ENCODE measurements around the gene TMC5. TPM values are rescaled to one million over a fixed set of nuclear protein-coding genes. Genes with fewer than 3 reads are reported as not detected.

The TMC5 gene
- total RNA-seq, 2 experiments from 2014 or later: 0.53 to 0.98 TPM

DNA sequence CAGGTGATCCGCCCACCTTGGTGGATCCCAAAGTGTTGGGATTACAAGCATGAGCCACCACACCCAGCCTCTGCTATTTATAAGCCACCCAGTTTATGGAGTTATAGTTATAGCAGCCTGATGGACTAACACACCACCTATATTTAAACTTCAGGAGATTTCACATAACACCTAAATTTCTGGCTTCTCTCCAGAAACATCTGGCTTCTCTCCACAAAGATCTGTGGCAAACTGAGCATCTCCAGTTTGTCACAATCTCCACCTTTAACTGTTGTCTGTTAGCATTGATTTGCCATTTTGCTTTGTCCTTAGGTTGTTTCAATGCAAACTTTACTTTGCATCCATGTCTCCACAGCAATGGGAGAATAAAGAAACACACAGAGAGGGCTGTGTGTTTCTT is 64.6 kb downstream of the TMC5 start:
- DNase-seq: no peak
- no peaks in the 10 kb centered on the region for H3K27me3 Mint-ChIP-seq
- H3K4me1 Mint-ChIP-seq: no peaks in the 10 kb centered on the region
- no peaks in the 10 kb centered on the region for H3K9me3 Mint-ChIP-seq
- no peak overlapping the region for H3K27ac Mint-ChIP-seq
- H3K36me3 Mint-ChIP-seq (ENCODE audit: low read depth): no peaks in the 10 kb centered on the region
- ChIA-PET POLR2A (no interaction called here), CTCF (no interaction called here)
- no peak overlapping the region for H3K4me3 Mint-ChIP-seq

DNA sequence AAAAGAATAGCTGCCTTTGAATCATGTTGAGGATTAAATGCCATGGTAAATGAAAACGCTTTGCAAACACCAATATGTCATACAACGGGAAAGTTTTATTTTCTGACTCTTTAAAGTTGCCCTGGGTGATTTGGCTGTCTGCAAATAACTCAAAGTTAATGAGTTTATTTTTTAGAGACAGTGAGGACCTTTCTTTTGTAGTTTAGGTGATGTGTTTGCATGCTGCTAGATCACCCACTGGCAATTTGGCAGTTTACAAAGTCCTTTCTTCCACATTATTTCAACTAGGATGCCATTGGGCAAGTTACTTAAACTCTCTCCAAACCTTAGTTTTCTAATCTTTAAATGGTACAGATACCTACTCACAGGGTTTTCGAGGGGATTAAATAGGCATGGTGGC is 66.4 kb downstream of the TMC5 start:
- Mint-ChIP-seq H3K4me1 (no peaks in the 10 kb centered on the region), H3K4me3 (no peak overlapping the region), H3K9me3 (no peaks in the 10 kb centered on the region), H3K27ac (no peak overlapping the region), H3K27me3 (no peaks in the 10 kb centered on the region), H3K36me3 (ENCODE audit: low read depth) (no peaks in the 10 kb centered on the region)
- ChIA-PET POLR2A (no interaction called here), CTCF (no interaction called here)
- DNase-seq: no peak

DNA sequence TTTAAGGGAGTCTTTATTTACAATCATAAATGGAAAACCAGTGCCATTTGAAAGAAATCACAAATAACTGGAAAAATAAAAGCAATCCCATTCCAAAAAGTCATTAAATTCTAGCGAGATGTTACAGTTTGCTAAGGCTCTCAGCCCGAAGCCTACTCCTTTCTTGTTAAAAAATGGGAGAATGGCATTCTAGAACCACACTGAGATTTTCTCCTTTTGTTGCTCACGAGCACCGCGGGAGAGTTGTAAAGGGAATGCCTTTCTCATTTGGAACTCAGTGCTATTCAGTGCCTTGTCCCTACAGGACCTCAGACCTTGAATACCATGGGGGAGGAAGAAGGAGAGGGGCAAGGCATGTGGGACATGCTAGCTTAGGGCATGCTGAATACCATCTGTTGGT is 67.9 kb downstream of the TMC5 start:
- DNase-seq: no peak
- Mint-ChIP-seq H3K27ac (no peak overlapping the region), H3K27me3 (no peaks in the 10 kb centered on the region), H3K9me3 (no peaks in the 10 kb centered on the region), H3K4me3 (no peak overlapping the region), H3K4me1 (no peaks in the 10 kb centered on the region), H3K36me3 (ENCODE audit: low read depth) (no peaks in the 10 kb centered on the region)
- POLR2A ChIA-PET: no interaction called here
- CTCF ChIA-PET: interaction anchor here (0.6 kb wide), 1 partner anchor 68 kb away, joined by 3 read pairs; the partner anchor contains the start of gene TMC5

DNA sequence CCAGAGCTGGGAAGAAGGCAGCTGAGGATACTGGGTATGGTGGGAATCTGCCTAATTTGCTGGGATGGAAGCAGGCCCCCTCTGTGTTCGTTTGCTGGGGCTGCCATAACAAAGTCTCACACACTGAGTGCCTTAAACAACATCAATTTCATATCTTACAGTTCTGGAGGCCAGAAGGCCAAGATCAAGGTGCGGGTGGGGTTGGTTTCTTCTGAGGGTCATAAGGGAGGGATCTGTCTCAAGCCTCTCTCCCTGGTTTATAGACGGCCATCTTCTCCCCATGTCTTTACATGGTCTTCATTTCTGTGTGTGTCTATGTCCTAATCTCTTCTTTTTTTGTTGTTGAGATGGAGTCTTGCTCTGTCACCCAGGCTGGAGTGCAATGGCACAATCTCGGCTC is 68.4 kb downstream of the TMC5 start:
- no peak overlapping the region for H3K4me3 Mint-ChIP-seq
- ChIA-PET POLR2A (no interaction called here), CTCF (interaction anchor here (0.6 kb wide), 1 partner anchor 69 kb away, joined by 3 read pairs; the partner anchor contains the start of gene TMC5)
- no peaks in the 10 kb centered on the region for H3K27me3 Mint-ChIP-seq
- H3K36me3 Mint-ChIP-seq (ENCODE audit: low read depth): no peaks in the 10 kb centered on the region
- no peak for DNase-seq
- no peak overlapping the region for H3K27ac Mint-ChIP-seq
- no peaks in the 10 kb centered on the region for H3K9me3 Mint-ChIP-seq
- H3K4me1 Mint-ChIP-seq: no peaks in the 10 kb centered on the region

DNA sequence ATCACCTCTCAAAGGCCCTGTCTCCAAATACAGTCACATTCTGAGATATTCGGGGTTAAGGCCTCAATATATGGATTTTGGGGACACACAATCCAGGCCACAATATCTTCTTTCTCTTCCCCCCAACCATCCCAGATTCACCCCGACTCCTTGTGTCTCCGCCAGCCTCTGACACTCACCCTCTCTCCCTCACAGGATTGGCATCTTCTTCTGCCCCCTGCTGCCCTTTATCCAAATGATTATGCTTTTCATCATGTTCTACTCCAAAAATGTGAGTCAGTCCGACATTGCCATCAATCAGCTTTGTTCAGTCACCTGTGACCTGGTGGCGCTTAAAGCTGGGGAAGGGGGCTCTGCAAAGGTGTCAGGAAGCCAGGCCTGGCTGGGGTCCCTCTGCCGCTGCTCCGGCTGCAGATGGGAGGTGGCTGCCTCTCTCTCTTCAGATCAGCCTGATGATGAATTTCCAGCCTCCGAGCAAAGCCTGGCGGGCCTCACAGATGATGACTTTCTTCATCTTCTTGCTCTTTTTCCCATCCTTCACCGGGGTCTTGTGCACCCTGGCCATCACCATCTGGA is 69.2 kb downstream of the TMC5 start:
- no peaks in the 10 kb centered on the region for H3K4me1 Mint-ChIP-seq
- CTCF ChIA-PET: no interaction called here
- no peak overlapping the region for H3K27ac Mint-ChIP-seq
- H3K4me3 Mint-ChIP-seq: no peak overlapping the region
- POLR2A ChIA-PET: no interaction called here
- no peaks in the 10 kb centered on the region for H3K9me3 Mint-ChIP-seq
- no peaks in the 10 kb centered on the region for H3K27me3 Mint-ChIP-seq
- DNase-seq: no peak
- H3K36me3 Mint-ChIP-seq (ENCODE audit: low read depth): no peaks in the 10 kb centered on the region

DNA sequence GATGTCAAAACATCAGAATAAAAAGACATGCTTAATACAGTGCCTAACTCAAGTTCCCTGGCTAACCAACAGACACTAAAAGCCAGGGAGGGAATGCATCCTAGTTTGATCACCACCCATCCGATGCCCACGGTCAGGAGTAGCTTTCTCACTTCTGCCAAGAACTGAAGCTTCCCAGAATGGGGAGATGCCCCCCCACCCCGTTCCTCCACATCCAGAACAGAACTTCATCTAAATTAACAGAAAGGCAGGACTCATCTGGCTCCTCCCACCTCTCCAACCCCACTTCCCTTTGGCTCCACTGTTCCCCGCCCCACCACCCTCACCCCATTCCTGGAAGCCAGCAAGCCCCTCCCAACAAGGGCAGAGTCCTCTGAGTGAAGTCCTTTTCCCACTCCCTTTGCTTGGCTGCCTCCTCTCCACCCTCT is 70.5 kb downstream of the TMC5 start:
- H3K27me3 Mint-ChIP-seq: no peaks in the 10 kb centered on the region
- H3K4me1 Mint-ChIP-seq: peaks cover under 1% of the 10 kb centered on the region
- no peak for DNase-seq
- POLR2A ChIA-PET: no interaction called here
- no peak overlapping the region for H3K27ac Mint-ChIP-seq
- no peaks in the 10 kb centered on the region for H3K9me3 Mint-ChIP-seq
- no peak overlapping the region for H3K4me3 Mint-ChIP-seq
- H3K36me3 Mint-ChIP-seq (ENCODE audit: low read depth): no peaks in the 10 kb centered on the region
- CTCF ChIA-PET: interaction anchor here (1.6 kb wide), 1 partner anchor 14 kb away, joined by 4 read pairs; no protein-coding TSS in a partner anchor

DNA sequence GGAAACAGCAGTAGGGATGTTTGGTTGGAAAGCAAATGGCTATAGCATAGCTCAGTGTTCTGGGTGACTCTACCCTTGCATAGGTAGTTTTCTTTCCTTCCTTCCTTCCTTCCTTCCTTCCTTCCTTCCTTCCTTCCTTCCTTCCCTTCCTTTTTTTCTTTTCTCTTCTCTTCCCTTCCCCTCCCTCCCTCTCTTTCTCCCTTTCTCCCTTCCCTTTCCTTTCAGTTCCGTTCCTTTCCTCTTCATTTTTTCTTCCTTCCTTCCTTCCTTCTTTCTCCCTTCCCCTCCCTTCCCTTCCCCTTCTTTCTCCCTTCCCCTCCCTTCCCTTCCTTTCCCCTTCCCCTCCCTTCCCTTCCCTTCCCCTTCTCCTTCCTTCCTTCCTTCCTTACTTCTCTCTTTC is 72.9 kb downstream of the TMC5 start:
- no peaks in the 10 kb centered on the region for H3K9me3 Mint-ChIP-seq
- peaks cover 12% of the 10 kb centered on the region for H3K4me1 Mint-ChIP-seq
- H3K27ac Mint-ChIP-seq: no peak overlapping the region
- H3K27me3 Mint-ChIP-seq: no peaks in the 10 kb centered on the region
- no peak for DNase-seq
- H3K36me3 Mint-ChIP-seq (ENCODE audit: low read depth): no peaks in the 10 kb centered on the region
- no peak overlapping the region for H3K4me3 Mint-ChIP-seq
- POLR2A ChIA-PET: no interaction called here
- CTCF ChIA-PET: no interaction called here

DNA sequence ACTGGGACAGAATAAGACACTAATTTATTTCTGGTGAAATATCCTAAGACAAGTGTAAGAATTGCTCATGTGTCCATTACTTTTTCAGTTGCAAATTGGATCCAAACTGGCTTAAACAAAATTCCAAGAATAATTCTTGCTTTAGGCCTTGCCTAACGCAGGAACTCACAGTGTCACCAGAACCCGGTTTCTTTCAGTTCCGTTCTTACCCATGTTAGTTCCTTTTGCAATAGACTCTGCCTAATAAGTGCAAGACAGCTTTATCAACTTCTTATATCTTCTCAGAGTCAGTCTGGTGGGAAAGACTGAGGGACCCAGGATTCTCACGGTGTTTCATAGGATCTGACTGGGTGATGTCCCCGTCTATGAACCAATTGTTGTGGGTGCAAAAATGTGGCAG is 79.5 kb downstream of the TMC5 start:
- CTCF ChIA-PET: no interaction called here
- Mint-ChIP-seq H3K9me3 (no peaks in the 10 kb centered on the region), H3K27me3 (no peaks in the 10 kb centered on the region), H3K27ac (no peak overlapping the region), H3K36me3 (ENCODE audit: low read depth) (peaks cover 26% of the 10 kb centered on the region), H3K4me3 (no peak overlapping the region), H3K4me1 (peaks cover 12% of the 10 kb centered on the region)
- POLR2A ChIA-PET: no interaction called here
- no peak for DNase-seq

DNA sequence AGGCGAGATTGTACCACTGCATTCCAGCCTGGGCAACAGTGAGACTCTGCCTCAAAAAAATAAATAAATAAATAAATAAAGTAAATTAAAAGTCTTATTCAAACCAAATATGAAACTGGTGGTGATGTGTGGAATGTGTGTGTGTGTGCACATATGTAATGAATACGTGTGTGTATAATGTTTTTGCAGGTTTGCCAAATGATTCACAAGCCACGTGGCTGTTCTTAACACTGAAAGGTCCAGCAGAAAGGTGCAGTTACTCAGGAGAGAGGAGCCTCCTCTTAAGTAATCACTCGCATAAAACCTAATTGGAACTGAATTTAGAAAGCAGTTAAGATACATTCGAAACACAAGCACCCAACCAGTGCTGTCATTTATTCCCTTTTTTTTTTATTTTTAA is 81.3 kb downstream of the TMC5 start:
- no peak for DNase-seq
- Mint-ChIP-seq H3K27ac (no peak overlapping the region), H3K27me3 (no peaks in the 10 kb centered on the region), H3K4me3 (no peak overlapping the region), H3K36me3 (ENCODE audit: low read depth) (peaks cover 37% of the 10 kb centered on the region), H3K4me1 (peaks cover 9% of the 10 kb centered on the region), H3K9me3 (no peaks in the 10 kb centered on the region)
- POLR2A ChIA-PET: no interaction called here
- CTCF ChIA-PET: no interaction called here

DNA sequence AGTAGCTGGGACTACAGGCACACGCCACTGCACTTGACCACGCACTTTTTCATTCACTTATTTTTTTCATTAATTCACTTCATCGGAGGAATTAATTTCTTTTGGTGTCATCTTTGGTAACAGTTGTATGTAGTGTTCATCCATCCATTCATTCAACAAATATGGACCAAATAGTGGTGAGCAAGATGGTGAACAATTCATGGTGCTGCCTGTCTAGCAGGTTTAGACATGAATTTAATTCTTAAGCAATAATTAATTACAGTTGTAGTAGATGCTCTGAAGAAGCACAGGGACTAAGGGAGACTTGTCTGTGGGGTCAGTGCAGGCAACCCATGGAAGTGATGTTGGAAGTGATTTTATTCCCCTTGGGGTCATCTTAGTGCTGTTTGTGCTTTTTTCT is 81.8 kb downstream of the TMC5 start:
- ChIA-PET CTCF (no interaction called here), POLR2A (no interaction called here)
- peaks cover 9% of the 10 kb centered on the region for H3K4me1 Mint-ChIP-seq
- no peak for DNase-seq
- no peaks in the 10 kb centered on the region for H3K27me3 Mint-ChIP-seq
- H3K27ac Mint-ChIP-seq: no peak overlapping the region
- H3K36me3 Mint-ChIP-seq (ENCODE audit: low read depth): peaks cover 42% of the 10 kb centered on the region
- H3K9me3 Mint-ChIP-seq: no peaks in the 10 kb centered on the region
- no peak overlapping the region for H3K4me3 Mint-ChIP-seq

DNA sequence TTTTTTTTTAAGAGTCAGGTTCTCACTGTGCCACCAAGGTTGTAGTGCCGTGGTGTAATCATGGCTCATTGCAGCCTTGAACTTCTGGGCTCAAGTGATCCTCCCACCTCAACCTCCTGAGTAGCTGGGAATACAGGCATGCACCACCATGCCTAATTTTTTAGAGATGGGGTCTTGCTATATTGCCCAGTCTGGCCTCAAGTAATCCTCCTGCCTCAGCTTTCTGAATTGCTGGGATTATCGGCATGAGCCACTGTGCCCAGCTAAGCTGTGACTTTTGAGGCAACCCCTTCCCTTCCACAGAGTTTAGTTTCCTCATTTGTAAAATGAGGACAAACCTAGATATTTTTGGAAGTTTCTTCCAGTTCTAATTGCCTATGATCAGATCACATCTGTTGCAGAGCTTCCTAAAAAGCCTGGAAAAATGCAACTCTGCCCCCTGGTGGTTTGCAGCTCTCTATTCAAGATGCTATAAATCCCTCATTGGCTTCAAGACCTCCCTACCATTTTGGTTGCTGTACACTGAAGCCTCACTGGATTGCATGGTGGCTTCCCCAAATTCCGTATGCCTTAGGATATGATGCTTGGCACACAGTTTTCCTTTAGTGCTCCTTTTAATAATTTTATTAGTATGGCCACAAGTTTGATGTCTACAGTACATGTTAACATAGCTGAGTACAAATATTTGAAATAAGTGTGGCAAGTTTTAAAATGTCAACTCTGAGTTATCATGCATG is 84.9 kb downstream of the TMC5 start:
- no peak overlapping the region for H3K27ac Mint-ChIP-seq
- ChIA-PET CTCF (interaction anchor here (0.5 to 4.5 kb wide), 29 partner anchors 8 to 730 kb away, joined by 3 to 43 read pairs (median 4); partner anchors contain the start of genes CCP110 and VPS35L), POLR2A (interaction anchor here (0.8 to 2.0 kb wide), 6 partner anchors 8 to 435 kb away, joined by 3 to 8 read pairs (median 4); partner anchors contain the start of genes CCP110, COQ7 and GDE1)
- no peaks in the 10 kb centered on the region for H3K27me3 Mint-ChIP-seq
- no peaks in the 10 kb centered on the region for H3K9me3 Mint-ChIP-seq
- peaks cover 22% of the 10 kb centered on the region for H3K4me1 Mint-ChIP-seq
- H3K4me3 Mint-ChIP-seq: no peak overlapping the region
- H3K36me3 Mint-ChIP-seq (ENCODE audit: low read depth): peaks cover 65% of the 10 kb centered on the region
- DNase-seq: peak; percentile 75

DNA sequence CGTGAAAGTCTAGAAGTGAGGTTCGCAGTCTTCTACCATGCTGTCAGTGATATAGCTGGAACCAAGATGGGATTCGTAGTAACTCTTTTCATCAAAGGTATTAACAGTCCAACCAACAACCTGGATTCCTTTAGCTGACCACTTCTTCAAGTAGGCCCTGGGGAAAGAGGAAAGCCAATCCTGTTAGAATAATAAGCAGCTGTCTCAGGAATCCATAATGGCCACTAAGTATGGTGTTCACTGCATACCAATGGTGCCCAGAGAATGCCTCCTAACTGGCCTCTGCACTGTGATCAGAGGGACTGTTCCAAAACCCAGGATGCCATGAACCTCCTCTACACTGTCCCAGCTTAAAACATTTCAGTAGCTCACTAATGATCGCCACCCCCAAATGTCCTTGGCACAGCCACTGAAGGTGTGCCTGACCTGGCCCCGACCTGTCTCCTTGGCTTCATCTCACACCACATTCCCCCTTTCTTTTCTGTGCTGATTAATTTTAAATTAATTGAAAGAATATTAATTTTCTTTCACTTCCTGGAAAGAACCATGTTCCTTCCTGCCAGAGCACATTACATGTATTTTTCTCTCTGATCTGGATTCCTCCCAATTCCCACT is 85.9 kb downstream of the TMC5 start:
- CTCF ChIA-PET: interaction anchor here (0.5 to 4.5 kb wide), 18 partner anchors 7 to 731 kb away, joined by 3 to 43 read pairs (median 6); partner anchors contain the start of genes CCP110 and VPS35L
- Mint-ChIP-seq H3K36me3 (ENCODE audit: low read depth) (peaks cover 66% of the 10 kb centered on the region), H3K9me3 (no peaks in the 10 kb centered on the region), H3K4me1 (peaks cover 22% of the 10 kb centered on the region), H3K4me3 (no peak overlapping the region), H3K27me3 (no peaks in the 10 kb centered on the region), H3K27ac (peak overlapping the region; percentile 13)
- DNase-seq: no peak
- POLR2A ChIA-PET: interaction anchor here (1.1 to 2.0 kb wide), 6 partner anchors 9 to 21 kb away, joined by 3 to 8 read pairs (median 4); partner anchors contain the start of genes CCP110 and GDE1

DNA sequence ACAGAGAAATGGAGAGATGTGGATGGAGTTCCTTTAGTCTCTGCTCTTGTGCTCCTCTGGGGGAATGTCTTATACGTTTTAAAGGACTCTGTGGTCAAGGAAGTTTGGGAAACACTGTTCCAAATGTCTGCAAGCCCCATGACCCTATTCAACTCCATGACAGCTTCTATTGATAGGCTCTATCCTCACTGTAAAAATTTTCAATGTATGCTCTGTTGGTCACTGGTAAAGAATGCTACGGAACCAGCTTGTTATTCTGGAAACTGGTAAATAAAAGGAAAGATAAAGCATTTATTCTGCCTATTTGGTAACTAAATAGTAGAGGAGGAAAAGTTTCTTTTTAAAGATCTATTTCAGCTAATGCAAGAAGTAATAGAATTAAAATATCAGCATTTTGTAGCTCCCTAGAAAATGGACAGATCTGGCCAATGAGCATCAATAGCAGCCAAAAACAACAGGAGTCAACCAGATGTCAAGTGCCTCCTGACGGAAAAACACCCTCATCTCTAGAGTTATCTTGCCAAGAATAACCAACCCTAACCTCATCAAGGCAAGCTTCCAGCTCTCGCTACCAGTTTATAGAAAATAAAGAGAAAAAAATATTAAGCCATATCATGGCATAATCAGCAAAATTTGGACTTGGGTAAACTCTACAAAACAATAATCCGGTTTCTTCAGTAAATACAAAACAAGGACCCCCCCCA is 88.1 kb downstream of the TMC5 start:
- Mint-ChIP-seq H3K27me3 (no peaks in the 10 kb centered on the region), H3K9me3 (no peaks in the 10 kb centered on the region), H3K27ac (no peak overlapping the region), H3K36me3 (ENCODE audit: low read depth) (peaks cover 65% of the 10 kb centered on the region), H3K4me3 (no peak overlapping the region), H3K4me1 (peaks cover 22% of the 10 kb centered on the region)
- no peak for DNase-seq
- ChIA-PET CTCF (interaction anchor here (4.5 kb wide), 1 partner anchor 116 kb away, joined by 43 read pairs; no protein-coding TSS in a partner anchor), POLR2A (no interaction called here)

Data from activated CD4-positive, alpha-beta memory T cell treated with anti-CD3 and anti-CD28 coated beads, Interleukin-2, amount 10 ng/mL, durations not matched to agents 7 days and 5 days (primary cell).